OCI-LY1 (cell line): ENCODE measurements around the gene WNT9A.

ENCODE experiments used
- H2AFZ ChIP-seq: fragments of 200-600 bp; sonication (generic), shearing (Covaris generic); 2 replicates; pipeline ENCODE4 v1.6.0; 2014; ENCODE audit warnings: antibody characterized with exemption, mild to moderate bottlenecking, low read length
- H3F3A ChIP-seq: fragments of 200-600 bp; sonication (generic), shearing (Covaris generic); 2 replicates; pipeline ENCODE4 v1.6.0; 2014; ENCODE audit warnings: mild to moderate bottlenecking, antibody characterized with exemption, low read length, moderate library complexity; ENCODE audit not compliant: insufficient read depth
- H3K27ac ChIP-seq: fragments of 200-600 bp; sonication (generic); 2 replicates; pipeline ENCODE4 v1.5.1; 2014; ENCODE audit warnings: low read length, mixed run types, mild to moderate bottlenecking, low read depth; ENCODE audit not compliant: poor library complexity, severe bottlenecking
- H3K27me3 ChIP-seq: fragments of 200-600 bp; sonication (generic); 2 replicates; pipeline ENCODE4 v1.6.0; 2014; ENCODE audit warnings: antibody characterized with exemption, mild to moderate bottlenecking, low read length, moderate library complexity; ENCODE audit not compliant: insufficient read depth
- H3K36me3 ChIP-seq: fragments of 200-600 bp; sonication (generic); 2 replicates; pipeline ENCODE4 v1.6.1; 2014; ENCODE audit warnings: mild to moderate bottlenecking, antibody characterized with exemption, low read length, moderate library complexity, mixed read lengths; ENCODE audit not compliant: insufficient read depth
- H3K4me1 ChIP-seq: fragments of 200-600 bp; sonication (generic); 2 replicates; pipeline ENCODE4 v1.5.1; 2014; ENCODE audit warnings: mild to moderate bottlenecking, low read length, moderate library complexity; ENCODE audit not compliant: insufficient read depth, severe bottlenecking
- H3K4me2 ChIP-seq: fragments of 200-600 bp; sonication (generic), shearing (Covaris generic); 2 replicates; pipeline ENCODE4 v1.6.1; 2014; ENCODE audit warnings: low read length
- H3K4me3 ChIP-seq: fragments of 200-600 bp; sonication (generic); 2 replicates; pipeline ENCODE4 v1.5.1; 2014; ENCODE audit warnings: low read length, low read depth, mild to moderate bottlenecking, mixed read lengths; ENCODE audit not compliant: poor library complexity, severe bottlenecking
- H3K79me2 ChIP-seq: fragments of 200-600 bp; shearing (Covaris generic); 2 replicates; pipeline ENCODE4 v1.6.1; 2016; ENCODE audit warnings: mixed run types, low read length, mixed read lengths; ENCODE audit not compliant: insufficient read depth
- H3K9ac ChIP-seq: fragments of 200-600 bp; sonication (generic), shearing (Covaris generic); 2 replicates; pipeline ENCODE4 v1.6.1; 2014; ENCODE audit warnings: mild to moderate bottlenecking, low read length, mixed read lengths
- H3K9me2 ChIP-seq: fragments of 200-600 bp; sonication (generic), shearing (Covaris generic); 2 replicates; pipeline ENCODE4 v1.6.1; 2014; ENCODE audit warnings: low read depth, mild to moderate bottlenecking, low read length, mixed read lengths
- H3K9me3 ChIP-seq: fragments of 200-600 bp; shearing (Covaris generic); 2 replicates; pipeline ENCODE4 v1.6.1; 2014; ENCODE audit warnings: low read length, mixed read lengths
- H4K20me1 ChIP-seq: fragments of 200-600 bp; sonication (generic), shearing (Covaris generic); 2 replicates; pipeline ENCODE4 v1.6.0; 2016; ENCODE audit warnings: mild to moderate bottlenecking, low read length; ENCODE audit not compliant: insufficient read depth
- CTCF ChIP-seq: fragments of 200-600 bp; sonication (generic), shearing (Covaris generic); IDR thresholded peaks from 2 replicates; pipeline ENCODE4 v1.5.1; 2017; ENCODE audit warnings: mild to moderate bottlenecking, antibody characterized with exemption, low read length, moderate library complexity, mixed read lengths
- EZH2 ChIP-seq: fragments of 200-600 bp; sonication (generic), shearing (Covaris generic); IDR thresholded peaks from 2 replicates; pipeline ENCODE4 v1.8.0; 2017; ENCODE audit warnings: borderline replicate concordance, mixed run types, mild to moderate bottlenecking, antibody characterized with exemption, low read length, moderate library complexity, mixed read lengths

The WNT9A gene

GRCh38 chr1:227919906-227920305 lies 27.8 kb downstream of the WNT9A start:
- no peaks in the 10 kb centered on the region for H3K27me3 ChIP-seq
- H3K4me2 ChIP-seq = no peak overlapping the region
- H3K9me3 ChIP-seq = no peaks in the 10 kb centered on the region
- H3K79me2 ChIP-seq = no peaks in the 10 kb centered on the region
- no peak overlapping the region for H3K27ac ChIP-seq
- no peak overlapping the region for H3K9ac ChIP-seq
- no peaks in the 10 kb centered on the region for H3F3A ChIP-seq
- no peak overlapping the region for H3K4me3 ChIP-seq
- peaks cover 2% of the 10 kb centered on the region for H3K4me1 ChIP-seq
- no peaks in the 10 kb centered on the region for H4K20me1 ChIP-seq
- TF ChIP-seq EZH2 (no peak), CTCF (no peak)
- no peaks in the 10 kb centered on the region for H3K36me3 ChIP-seq
- H2AFZ ChIP-seq = no peak overlapping the region
- H3K9me2 ChIP-seq = no peaks in the 10 kb centered on the region

GRCh38 chr1:227918736-227919135 lies 29.0 kb downstream of the WNT9A start:
- Histone ChIP-seq H3K36me3 (no peaks in the 10 kb centered on the region), H3F3A (no peaks in the 10 kb centered on the region), H3K79me2 (no peaks in the 10 kb centered on the region), H3K4me1 (no peaks in the 10 kb centered on the region), H3K9ac (no peak overlapping the region), H3K4me2 (no peak overlapping the region), H3K9me3 (no peaks in the 10 kb centered on the region), H3K27me3 (no peaks in the 10 kb centered on the region), H3K9me2 (no peaks in the 10 kb centered on the region), H3K27ac (no peak overlapping the region), H4K20me1 (no peaks in the 10 kb centered on the region), H3K4me3 (no peak overlapping the region), H2AFZ (no peak overlapping the region)
- TF ChIP-seq CTCF = no peak
- no peak for TF ChIP-seq EZH2

GRCh38 chr1:227918083-227918700 lies 29.5 kb downstream of the WNT9A start:
- no peak overlapping the region for H3K27ac ChIP-seq
- no peak overlapping the region for H3K9ac ChIP-seq
- H2AFZ ChIP-seq = no peak overlapping the region
- H3K36me3 ChIP-seq = no peaks in the 10 kb centered on the region
- no peaks in the 10 kb centered on the region for H3K9me2 ChIP-seq
- H3K9me3 ChIP-seq = no peaks in the 10 kb centered on the region
- no peaks in the 10 kb centered on the region for H3K4me1 ChIP-seq
- H4K20me1 ChIP-seq = no peaks in the 10 kb centered on the region
- no peaks in the 10 kb centered on the region for H3K27me3 ChIP-seq
- no peak overlapping the region for H3K4me2 ChIP-seq
- no peaks in the 10 kb centered on the region for H3K79me2 ChIP-seq
- H3F3A ChIP-seq = no peaks in the 10 kb centered on the region
- TF ChIP-seq EZH2 (no peak), CTCF (no peak)
- no peak overlapping the region for H3K4me3 ChIP-seq
